Cortex of kidney (tissue), 1 donor: ENCODE results near the gene IL36G.

Experiments used
- DNase-seq: peaks from one replicate; lab custom pipeline; 2025; lab: John Stamatoyannopoulos, UW

IL36G gene

DNA sequence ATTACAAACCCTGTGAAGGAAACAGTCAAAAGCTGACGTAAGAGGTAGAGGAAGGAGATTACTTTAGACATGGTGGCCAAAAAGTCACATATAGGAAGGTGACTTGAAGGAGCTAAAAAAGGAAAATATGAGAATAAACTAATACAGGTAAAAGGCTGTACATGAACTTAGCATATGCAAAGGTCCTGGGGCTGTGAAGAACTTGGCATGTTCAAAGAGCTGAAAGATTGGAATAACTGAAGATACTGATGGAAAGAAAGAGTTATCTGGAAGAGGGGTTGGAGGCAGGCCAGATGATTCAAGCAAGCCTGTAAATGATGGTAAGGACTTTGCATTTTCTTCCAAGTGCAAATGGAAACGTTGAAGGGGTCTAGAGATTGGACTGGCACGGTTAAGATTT lies 40.7 kb downstream of the IL36G start:
- DNase-seq, result no peak

DNA sequence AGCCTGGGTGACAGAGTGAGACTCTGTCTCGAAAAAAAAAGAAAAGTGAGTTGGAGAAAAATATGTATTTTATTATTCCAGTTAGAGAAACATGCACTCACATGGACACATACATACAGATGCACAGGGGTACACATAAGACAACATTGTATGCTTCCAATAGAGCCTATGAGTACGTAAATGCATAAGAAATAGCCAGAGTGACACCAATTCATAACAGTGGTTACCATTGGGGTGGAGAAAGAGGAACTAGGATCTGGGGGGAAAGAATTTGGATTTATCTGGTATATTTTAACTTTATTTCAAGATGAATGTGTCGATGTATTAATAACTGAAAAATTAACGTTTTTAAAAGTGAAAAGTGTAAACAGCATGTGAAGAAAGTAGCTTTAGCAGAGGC lies 43.5 kb downstream of the IL36G start:
- DNase-seq, result no peak

DNA sequence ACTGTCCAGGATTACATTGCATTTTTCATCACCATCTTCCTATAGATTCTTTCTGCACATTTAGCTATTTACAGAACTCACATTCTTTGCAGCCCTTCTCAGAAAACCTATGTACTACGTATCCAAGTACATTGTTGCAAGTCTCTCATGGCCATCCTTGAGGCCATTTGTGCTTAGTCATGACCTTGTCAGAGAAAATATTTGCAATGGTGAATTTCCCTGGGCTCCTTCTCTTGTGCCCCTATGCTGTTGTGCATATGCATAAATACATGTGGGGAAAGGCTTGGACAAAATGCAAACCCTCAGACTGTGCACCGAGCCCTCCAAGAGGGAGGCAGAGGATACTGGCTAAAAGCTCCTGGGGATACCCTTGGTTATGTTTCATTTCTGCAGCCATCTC lies 47.0 kb downstream of the IL36G start:
- DNase-seq, result no peak

DNA sequence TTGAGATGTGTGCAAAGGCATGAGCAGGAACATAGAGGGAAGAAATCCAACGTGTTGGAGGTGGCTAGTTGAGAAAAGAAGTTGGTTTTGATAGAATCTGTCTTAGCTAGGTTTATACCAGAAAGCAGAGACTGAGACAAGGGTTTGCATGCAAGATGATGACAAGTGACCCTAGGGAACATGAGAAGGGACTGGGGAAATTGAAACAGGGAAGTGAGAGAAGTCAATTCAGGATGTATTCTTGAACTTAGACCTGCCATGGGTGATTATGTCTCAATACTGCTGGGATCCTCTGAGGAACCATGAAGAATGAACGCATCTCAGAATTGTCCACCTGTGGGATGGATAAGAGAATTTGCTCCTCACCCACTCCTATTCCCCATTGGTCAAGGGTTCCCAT lies 47.9 kb downstream of the IL36G start:
- DNase-seq, result no peak

DNA sequence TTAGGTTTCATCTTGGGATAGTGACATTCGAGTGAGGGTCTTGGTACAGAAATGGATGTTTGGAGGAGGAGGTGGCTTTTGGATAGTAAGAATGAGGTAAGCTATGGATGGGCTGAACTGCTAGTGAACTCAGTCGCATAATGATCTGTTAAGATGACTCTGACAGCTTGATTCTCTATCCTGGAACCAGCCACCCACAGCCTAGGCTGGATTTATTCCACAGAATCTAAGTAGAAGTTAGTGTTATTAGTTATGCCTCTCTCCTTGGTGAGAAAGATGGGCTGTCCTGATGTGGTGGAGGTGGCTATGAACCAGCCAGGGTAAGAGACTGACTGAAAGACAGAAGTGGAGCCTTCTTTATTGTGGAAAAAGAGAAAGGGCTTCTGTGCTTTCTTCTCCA lies 49.9 kb downstream of the IL36G start:
- DNase-seq, result no peak

DNA sequence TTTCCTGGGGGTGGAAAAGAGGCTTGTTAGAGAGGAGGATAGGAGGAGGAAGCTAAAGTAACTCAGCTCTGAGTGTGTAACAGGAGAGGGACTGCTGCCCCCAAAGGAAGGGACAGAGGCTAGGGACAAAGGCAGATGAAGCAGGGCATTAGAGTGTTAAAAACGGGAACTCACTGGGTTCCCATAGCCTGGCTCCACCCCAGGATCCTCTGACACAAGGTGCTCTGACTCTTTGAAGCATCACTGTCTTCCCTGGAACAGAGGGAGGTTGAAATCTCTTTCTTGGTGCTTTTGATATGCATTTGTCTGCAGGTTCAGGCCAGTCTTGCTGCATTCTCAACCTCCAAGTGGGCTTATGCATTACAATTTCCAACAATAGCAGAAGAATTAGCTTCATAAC lies 50.3 kb downstream of the IL36G start:
- DNase-seq, result no peak

DNA sequence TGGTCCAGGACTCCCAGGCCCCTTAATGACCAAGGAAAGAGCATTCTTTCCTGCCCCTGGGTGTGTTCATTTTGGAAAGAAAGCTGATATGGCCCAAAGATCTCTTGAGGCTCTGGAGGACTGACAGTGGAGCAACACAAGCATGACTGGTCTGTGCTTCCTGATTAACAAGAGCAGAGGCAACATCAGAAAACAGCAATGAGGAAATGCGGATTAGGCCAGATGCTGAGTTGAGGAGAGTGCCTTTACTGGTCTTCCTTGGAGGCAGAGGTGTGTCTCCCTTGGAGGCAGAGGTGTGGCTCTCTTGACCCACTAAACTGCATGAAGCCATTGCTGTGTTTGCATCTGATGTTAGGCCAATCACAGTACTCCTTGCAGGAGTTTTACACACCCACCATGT lies 54.9 kb downstream of the IL36G start:
- DNase-seq, result no peak

DNA sequence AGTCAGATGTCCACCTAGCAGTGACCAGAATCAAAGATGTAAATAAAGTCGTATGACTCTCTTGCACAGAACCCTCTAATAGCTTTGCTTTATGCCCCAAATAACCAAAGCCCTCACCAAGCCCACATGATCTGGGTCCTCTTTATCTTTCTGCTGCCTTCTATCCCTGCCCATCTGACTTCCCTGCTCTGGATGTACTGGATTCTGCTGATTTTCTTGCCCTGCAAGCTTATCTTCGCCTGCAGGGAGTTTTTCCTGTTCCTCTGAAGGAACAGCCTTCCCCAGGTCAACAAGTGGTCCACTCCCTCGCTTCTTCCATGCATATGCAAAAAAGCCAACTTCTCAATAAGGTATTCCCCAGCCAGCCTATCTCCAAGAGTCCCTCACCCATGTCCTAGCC lies 56.2 kb downstream of the IL36G start:
- no peak for DNase-seq
